ENCODE results near the gene KLRC2. TPM values are rescaled to one million over a fixed set of nuclear protein-coding genes. Genes with fewer than 3 reads are reported as not detected.

Gene KLRC2
- total RNA-seq, 1 experiment from 2014 or later: not detected

DNA sequence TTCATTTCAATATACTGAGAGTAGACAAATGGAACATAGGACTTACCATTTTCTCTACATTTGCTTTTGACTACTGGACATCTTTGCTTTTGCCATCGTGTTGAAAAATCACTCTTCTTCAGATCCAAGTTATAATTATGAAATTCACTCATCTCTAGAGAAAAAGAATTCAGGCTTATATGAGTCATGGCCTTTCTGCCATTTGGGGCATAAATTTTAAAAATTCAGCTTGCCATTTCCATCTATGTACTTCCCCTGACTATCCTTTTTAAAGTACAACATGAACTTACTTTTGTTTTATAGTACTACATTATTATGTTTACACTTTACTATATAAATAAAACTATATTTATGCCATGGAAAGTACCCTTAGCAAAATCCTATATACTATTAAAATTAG is 49.0 kb downstream of the KLRC2 start:
- in situ Hi-C loops (cut with HindIII; ENCODE audit: low pct_unique_long_range_greater_than_20kb, low sequenced_read_pairs): no loop called here
- DNase-seq (ENCODE audit: low read depth, low spot score): no peak

DNA sequence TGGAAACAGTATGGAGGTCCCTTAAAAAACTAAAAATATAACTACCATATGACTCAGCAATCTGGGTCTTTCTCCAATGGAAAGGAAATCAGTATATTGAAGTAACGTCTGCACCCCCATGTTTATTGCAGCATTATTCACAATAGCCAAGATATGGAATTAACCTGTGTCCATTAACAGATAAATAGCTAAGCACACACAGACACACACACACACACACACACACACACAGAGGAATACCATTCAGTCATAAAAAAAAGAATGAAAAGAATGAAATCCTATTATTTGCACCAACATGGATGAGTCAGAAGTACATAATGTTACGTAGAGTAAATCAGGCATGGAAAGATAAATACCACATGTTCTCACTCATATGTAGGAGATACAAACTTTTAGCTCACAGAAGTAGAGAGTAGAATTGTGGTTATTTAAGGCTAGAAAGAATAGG is 50.6 kb downstream of the KLRC2 start:
- no peak for DNase-seq (ENCODE audit: low read depth, low spot score)
- in situ Hi-C loops (cut with HindIII; ENCODE audit: low pct_unique_long_range_greater_than_20kb, low sequenced_read_pairs): no loop called here

DNA sequence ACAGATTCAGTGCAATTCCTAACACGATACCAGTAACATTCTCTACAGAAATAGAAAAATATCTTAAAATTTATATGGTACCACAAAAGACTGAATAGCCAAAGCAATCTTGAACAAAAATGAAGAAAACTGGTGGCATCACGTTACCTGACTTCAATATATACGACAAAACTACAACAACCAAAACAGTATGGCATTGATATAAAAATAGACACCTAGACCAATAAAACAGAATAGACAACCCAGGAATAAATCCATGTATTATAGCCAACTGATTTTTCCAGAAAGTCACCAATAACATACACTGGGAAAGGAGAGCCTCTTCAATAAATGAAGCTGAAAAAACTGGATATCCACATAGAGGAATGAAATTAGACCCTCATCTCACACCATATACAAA is 51.6 kb downstream of the KLRC2 start:
- in situ Hi-C loops (cut with HindIII; ENCODE audit: low pct_unique_long_range_greater_than_20kb, low sequenced_read_pairs): no loop called here
- no peak for DNase-seq (ENCODE audit: low read depth, low spot score)

DNA sequence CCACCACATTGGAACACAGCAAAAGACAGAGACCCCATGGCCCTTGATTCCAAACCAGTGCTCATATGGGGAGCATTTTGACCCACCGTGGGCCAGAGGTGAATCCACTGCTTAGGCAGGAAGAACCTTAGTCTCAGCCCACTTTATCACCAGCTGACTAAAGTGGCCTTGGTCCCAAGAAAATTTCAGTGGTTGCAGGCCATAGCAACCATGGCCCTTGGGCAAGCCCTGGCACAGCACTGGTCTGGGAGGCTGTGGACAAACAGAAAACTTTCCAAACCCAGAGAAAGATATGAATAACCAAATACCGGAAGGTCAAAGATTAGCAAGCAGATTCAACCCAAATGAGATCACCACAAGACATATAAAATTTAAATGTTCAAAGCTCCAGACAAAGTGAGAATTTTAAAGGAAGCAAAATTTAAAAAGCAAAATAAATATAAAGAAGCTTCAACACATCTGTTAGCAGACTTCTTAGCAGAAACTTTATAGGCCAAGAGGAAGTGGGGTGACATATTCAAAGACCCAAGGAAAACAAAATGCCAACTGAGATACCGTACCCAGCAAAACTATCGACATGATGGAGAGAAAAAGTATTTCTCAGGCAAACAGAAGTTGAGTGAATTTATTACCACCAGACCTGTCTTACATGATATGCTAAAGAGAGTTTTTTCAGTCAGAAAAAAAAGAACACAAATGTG is 53.7 kb downstream of the KLRC2 start:
- DNase-seq (ENCODE audit: low read depth, low spot score): no peak
- in situ Hi-C loops (cut with HindIII; ENCODE audit: low pct_unique_long_range_greater_than_20kb, low sequenced_read_pairs): no loop called here

Other genes starting within 250 kb of the KLRC2 start
- gene GABARAPL1, start 223.1 kb downstream of the KLRC2 start, total RNA-seq (2014; rRNA removed; shearing (Covaris generic)): 57.2 and 63.2 TPM in 2 replicates
- gene KLRD1, start 128.1 kb downstream of the KLRC2 start, total RNA-seq (2014; rRNA removed; shearing (Covaris generic)): not detected in 2 replicates
- gene KLRK1, start 46.0 kb downstream of the KLRC2 start, total RNA-seq (2014; rRNA removed; shearing (Covaris generic)): 0.50 and 1.2 TPM in 2 replicates
- 0.16 TPM in 1 of 2 replicates, not detected in the other for gene KLRC4, start 26.3 kb downstream of the KLRC2 start, total RNA-seq (2014; rRNA removed; shearing (Covaris generic))
- 0.66 and 1.7 TPM in 2 replicates for gene KLRC3, start 15.4 kb downstream of the KLRC2 start, total RNA-seq (2014; rRNA removed; shearing (Covaris generic))
- 0.21 and 0.24 TPM in 2 replicates for gene KLRC1, start 17.4 kb upstream of the KLRC2 start, total RNA-seq (2014; rRNA removed; shearing (Covaris generic))
- 1.3 and 2.5 TPM in 2 replicates for gene EIF2S3B, start 69.9 kb upstream of the KLRC2 start, total RNA-seq (2014; rRNA removed; shearing (Covaris generic))
- 62.0 and 66.9 TPM in 2 replicates for gene MAGOHB, start 177.6 kb upstream of the KLRC2 start, total RNA-seq (2014; rRNA removed; shearing (Covaris generic))
- gene STYK1, start 238.0 kb upstream of the KLRC2 start, total RNA-seq (2014; rRNA removed; shearing (Covaris generic)): 0.05 TPM in 1 of 2 replicates, not detected in the other